Adrenal gland (tissue), 12 donors: ENCODE measurements around the gene IL17RA. TPM values are rescaled to one million over a fixed set of nuclear protein-coding genes. Genes with fewer than 3 reads are reported as not detected.
A peak's percentile ranks its signal among the peaks of the same experiment; 100 is the strongest.

Experiments used
- DNase-seq, 7 donors: peaks; one replicate each; pipeline ENCODE4 v3.0.0-alpha.2; 2019 to 2020
- H3K27ac ChIP-seq, 5 donors: fragments of 200-600 bp; sonication (generic) in 4 of 5; 1 replicate in 3 of 5; 2 replicates in 2 of 5; pipeline versions ENCODE4 v1.5.1 to v1.8.0; 2016 to 2020; ENCODE audit warnings: mild to moderate bottlenecking in 1 of 5
- H3K27me3 ChIP-seq: fragments of 200-600 bp; 2 replicates; pipeline ENCODE4 v1.8.0; 2021
- H3K36me3 ChIP-seq, 2 donors: fragments of 200-600 bp; replicated peaks in 1 of 2; 1 replicate in 1 of 2; 2 replicates in 1 of 2; pipeline versions ENCODE4 v1.5.1 to v1.8.0; 2018 to 2022
- H3K4me1 ChIP-seq, 2 donors: fragments of 200-600 bp; replicated peaks in 1 of 2; 1 replicate in 1 of 2; 2 replicates in 1 of 2; pipeline versions ENCODE4 v1.5.1 to v1.8.0; 2018 to 2021
- H3K4me3 ChIP-seq, 4 donors: fragments of 200-600 bp; sonication (generic) in 3 of 4; one replicate each; pipeline ENCODE4 v1.5.1; 2016 to 2018
- H3K9me3 ChIP-seq, 3 donors: fragments of 200-600 bp; sonication (generic) in 1 of 3; replicated peaks in 1 of 3; 1 replicate in 2 of 3; 2 replicates in 1 of 3; pipeline versions ENCODE4 v1.5.1 to v1.8.0; 2016 to 2021
- CTCF ChIP-seq, 6 experiments: fragments of 450-650 bp in 4 of 6; fragments of 200-600 bp in 2 of 6; sonication (generic) in 1 of 6; IDR thresholded peaks; 1 replicate in 5 of 6; 2 replicates in 1 of 6; pipeline versions ENCODE4 v1.5.1 to v1.8.0; 2016 to 2021; ENCODE audit warnings: antibody characterized with exemption in 6 of 6, mild to moderate bottlenecking in 2 of 6, moderate library complexity in 1 of 6
- POLR2A ChIP-seq, 2 donors: fragments of 450-650 bp; IDR thresholded peaks; one replicate each; pipeline ENCODE4 v1.6.1; 2017; ENCODE audit warnings: antibody characterized with exemption in 2 of 2, mild to moderate bottlenecking in 2 of 2, moderate library complexity in 1 of 2
- WGBS, 4 donors: extraction: QIAGEN DNeasy Blood & Tissue Kit in 2 of 4; methylation state at CpG; one replicate each; pipeline versions ENCODE4 v1.1.5 to v1.1.7; 2013 to 2017; 5-methylcytosine and 5-hydroxymethylcytosine counted together
- intact Hi-C, 2 donors: fragments of 100-400 bp; cut with DNase I; formaldehyde crosslinking; loops; one replicate each; pipeline versions ENCODE4 v1.14.1 to v1.15.0; 2022 to 2023
- polyA plus RNA-seq, 3 donors: library from polyadenylated mRNA; stranded (reverse); fragments of 200-250 nt in 2 of 3; fragments of 350-450 nt in 1 of 3; fragmentation: Illumina TruSeq in 1 of 3; extraction: RNeasy Lipid Tissue Mini Kit (QIAGEN cat#74804) in 1 of 3; gene quantifications; one replicate each; pipeline ENCODE4 v1.2.3, GENCODE V29; 2013 to 2014
- total RNA-seq, 9 donors: library from RNA; depleted of rRNA in 4 of 9; stranded (reverse); fragments of >200 nt in 4 of 9; fragments of 120-200 nt in 1 of 9; fragmentation: NEBNext Ultra II Directional in 1 of 9; extraction: Animal tissue kit (Norgen Biotek cat#: 25700) in 1 of 9; gene quantifications; one replicate each; pipeline versions ENCODE4 v1.1.0 to v1.2.4, GENCODE V29; 2013 to 2023
- donor health status: healthy with polysubstance abuse.
- donor health status: Bipolar disorder and iron deficiency.
- donor health status: DM: yes; HTN: yes; CAD: no.
- donor health status: DM: no; HTN: no; CAD: no.
- donor health status: DM: no; HTN: no; CAD: no.
- donor health status: DM: yes; HTN: yes; CAD: no.

The IL17RA gene
- total and polyA plus RNA-seq, 12 donors = 2.2 to 31.8 (median 21.5) TPM

- no peaks in the 10 kb centered on the region for H3K36me3 ChIP-seq
- H3K4me3 ChIP-seq = no peak overlapping the region
- 63 to 67% (median 64%) methylated on average over 7 of the region's 7 CpGs for WGBS, 4 donors
- peak overlapping the region; percentile 7 to 84 (median 55) for H3K27ac ChIP-seq
- peak in 5 of 7 donors; percentile 46 to 60 (median 55) for DNase-seq
- TF ChIP-seq CTCF (IDR thresholded peaks at IDR 0.05) (no peak), POLR2A (IDR thresholded peaks at IDR 0.05) (no peak)
- no peaks in the 10 kb centered on the region for H3K9me3 ChIP-seq
- H3K27me3 ChIP-seq = no peaks in the 10 kb centered on the region
- peaks cover 6 to 15% of the 10 kb centered on the region in 2 donors for H3K4me1 ChIP-seq
- intact Hi-C loops = no loop called here
These were observed 20.2 kb upstream of the IL17RA start for GRCh38 chr22:17064498-17065100.

DNA sequence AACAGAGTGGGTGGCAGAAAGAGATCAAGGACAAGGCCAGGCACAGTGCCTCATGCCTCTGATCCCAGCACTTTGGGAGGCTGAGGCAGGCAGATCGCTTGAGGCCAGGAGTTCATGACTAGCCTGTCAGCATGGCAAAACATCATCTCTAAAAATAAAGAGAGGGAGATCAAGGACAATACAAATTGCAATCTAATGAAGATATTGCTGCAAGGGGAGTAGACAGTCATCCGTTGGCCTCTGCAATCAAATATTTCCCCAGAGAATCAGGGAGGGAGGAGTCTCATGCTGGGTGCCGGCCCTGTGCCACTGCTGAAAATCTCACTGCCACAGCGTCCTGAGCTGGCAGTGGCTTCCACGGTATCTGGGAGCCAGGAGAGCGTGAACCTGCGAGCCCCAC lies 19.4 kb upstream of the IL17RA start:
- no peak overlapping the region for H3K4me3 ChIP-seq
- H3K27me3 ChIP-seq = no peaks in the 10 kb centered on the region
- H3K36me3 ChIP-seq = no peaks in the 10 kb centered on the region
- peak; percentile 34 to 81 (median 75) for DNase-seq
- no peak for TF ChIP-seq CTCF (IDR thresholded peaks at IDR 0.05)
- peak in 1 of 2 donors; percentile 40 for TF ChIP-seq POLR2A (IDR thresholded peaks at IDR 0.05)
- WGBS, 4 donors = 22 to 54% (median 37%) methylated on average over 2 to 7 of the region's 7 CpGs
- peaks cover 6 to 15% of the 10 kb centered on the region in 2 donors for H3K4me1 ChIP-seq
- intact Hi-C loops = no loop called here
- no peaks in the 10 kb centered on the region for H3K9me3 ChIP-seq
- H3K27ac ChIP-seq = peak overlapping the region; percentile 7 to 84 (median 66)

DNA sequence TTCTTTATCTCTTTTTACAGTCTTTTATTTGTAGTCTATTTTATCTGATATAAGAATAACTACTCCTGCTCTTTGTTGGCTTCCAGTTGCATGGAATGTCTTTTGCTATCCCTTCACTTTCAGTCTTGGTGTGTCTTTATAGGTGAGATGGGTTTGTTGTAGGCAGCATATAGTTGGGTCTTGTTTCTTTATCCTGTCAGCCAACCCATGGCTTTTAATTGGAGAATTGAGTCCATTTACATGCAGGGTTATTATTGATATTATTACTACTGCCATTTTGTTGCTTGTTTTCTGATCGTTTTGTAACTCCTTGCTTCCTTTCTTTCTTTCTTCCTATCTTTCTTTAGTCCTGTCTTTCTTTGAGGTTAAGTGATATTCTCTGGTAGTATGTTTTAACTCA lies 11.9 kb upstream of the IL17RA start:
- no peaks in the 10 kb centered on the region for H3K27me3 ChIP-seq
- intact Hi-C loops = no loop called here

DNA sequence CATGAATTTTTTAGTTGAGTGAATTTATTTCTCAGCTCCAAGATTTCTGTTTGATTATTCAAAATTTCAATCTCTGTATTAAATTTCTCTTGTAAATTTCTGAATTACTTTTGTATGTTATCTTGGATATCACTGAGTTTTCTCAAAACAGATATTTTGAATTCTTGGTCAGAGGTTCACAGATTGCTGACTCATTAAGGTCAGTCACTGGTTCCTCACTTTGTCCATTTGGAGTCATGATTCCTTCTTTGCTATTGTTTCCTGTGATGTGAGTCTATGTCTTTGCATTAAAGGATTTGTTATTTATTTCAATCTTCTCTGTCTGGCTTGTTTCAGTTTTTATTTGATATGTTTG lies 10.2 kb upstream of the IL17RA start:
- intact Hi-C loops = loop anchor here in 1 of 2 donors (5.0 kb wide), 1 partner anchor 428 kb away; no protein-coding TSS in a partner anchor
- Histone ChIP-seq H3K36me3 (no peaks in the 10 kb centered on the region), H3K27me3 (no peaks in the 10 kb centered on the region), H3K27ac (no peak overlapping the region), H3K4me3 (no peak overlapping the region), H3K9me3 (no peaks in the 10 kb centered on the region), H3K4me1 (peaks cover 0 to 4% of the 10 kb centered on the region in 2 donors)
- DNase-seq = no peak
- no peak for TF ChIP-seq CTCF (IDR thresholded peaks at IDR 0.05)
- TF ChIP-seq POLR2A (IDR thresholded peaks at IDR 0.05) = no peak

More for the DNA sequence above, 11.9 kb upstream of the IL17RA start:
- Histone ChIP-seq H3K9me3 (no peaks in the 10 kb centered on the region), H3K4me3 (no peak overlapping the region), H3K4me1 (peaks cover 0 to 4% of the 10 kb centered on the region in 2 donors), H3K36me3 (no peaks in the 10 kb centered on the region), H3K27ac (no peak overlapping the region)
- no peak for TF ChIP-seq POLR2A (IDR thresholded peaks at IDR 0.05)
- no peak for TF ChIP-seq CTCF (IDR thresholded peaks at IDR 0.05)
- WGBS, 4 donors = 82 to 85% (median 82%) methylated on average over 1 of the region's 1 CpG
- no peak for DNase-seq
